Loucy (cell line): Measurements from ENCODE around the gene CTBP2.

Experiments
- H2AFZ ChIP-seq: fragments of 200-600 bp; sonication (generic); 2 replicates; pipeline ENCODE4 v1.6.0; 2016; ENCODE audit warnings: antibody characterized with exemption, mild to moderate bottlenecking, low read length, moderate library complexity
- H3F3A ChIP-seq: fragments of 200-600 bp; 2 replicates; pipeline ENCODE4 v1.6.0; 2016; ENCODE audit warnings: antibody characterized with exemption, low read depth, mild to moderate bottlenecking
- H3K27me3 ChIP-seq: fragments of 200-600 bp; sonication (generic); 2 replicates; pipeline ENCODE4 v1.6.1; 2014; ENCODE audit warnings: low read length, mild to moderate bottlenecking; ENCODE audit not compliant: insufficient read depth, poor library complexity, severe bottlenecking
- H3K36me3 ChIP-seq: fragments of 200-600 bp; sonication (generic); 2 replicates; pipeline ENCODE4 v1.6.1; 2016; ENCODE audit warnings: low read length; ENCODE audit not compliant: insufficient read depth
- H3K4me1 ChIP-seq: fragments of 200-600 bp; sonication (generic); 2 replicates; pipeline ENCODE4 v1.5.1; 2014; ENCODE audit warnings: low read length, mild to moderate bottlenecking; ENCODE audit not compliant: insufficient read depth, poor library complexity, severe bottlenecking
- H3K4me2 ChIP-seq: fragments of 200-600 bp; sonication (generic); 2 replicates; pipeline ENCODE4 v1.6.0; 2014; ENCODE audit warnings: antibody characterized with exemption, low read length, low read depth, mild to moderate bottlenecking; ENCODE audit not compliant: poor library complexity, severe bottlenecking
- H3K4me3 ChIP-seq: fragments of 200-600 bp; sonication (generic); 2 replicates; pipeline ENCODE4 v1.5.1; 2014; ENCODE audit warnings: low read length, mild to moderate bottlenecking, mixed read lengths; ENCODE audit not compliant: poor library complexity, severe bottlenecking
- H3K79me2 ChIP-seq: fragments of 200-600 bp; sonication (generic); 2 replicates; pipeline ENCODE4 v1.6.1; 2014; ENCODE audit warnings: low read length; ENCODE audit not compliant: insufficient read depth
- H3K9ac ChIP-seq: fragments of 200-600 bp; sonication (generic); 2 replicates; pipeline ENCODE4 v1.6.0; 2014; ENCODE audit warnings: mild to moderate bottlenecking, low read depth, low read length, moderate library complexity; ENCODE audit not compliant: poor library complexity, severe bottlenecking
- H3K9me2 ChIP-seq: fragments of 200-600 bp; sonication (generic); replicated peaks from 2 replicates; pipeline ENCODE4 v1.6.1; 2016; ENCODE audit warnings: low read depth, low read length, mixed read lengths
- H3K9me3 ChIP-seq: fragments of 200-600 bp; sonication (generic); 2 replicates; pipeline ENCODE4 v1.6.1; 2014; ENCODE audit warnings: mild to moderate bottlenecking, antibody characterized with exemption, low read length, low read depth; ENCODE audit not compliant: insufficient read depth
- H4K20me1 ChIP-seq: fragments of 200-600 bp; sonication (generic); 2 replicates; pipeline ENCODE4 v1.6.0; 2014; ENCODE audit warnings: antibody characterized with exemption, low read length, mild to moderate bottlenecking; ENCODE audit not compliant: insufficient read depth, poor library complexity, severe bottlenecking
- CTCF ChIP-seq: fragments of 200-600 bp; sonication (generic); conservative IDR thresholded peaks from 2 replicates; pipeline ENCODE4 v1.5.1; 2014; ENCODE audit warnings: mild to moderate bottlenecking, antibody characterized with exemption, low read length
- EZH2phosphoT487 ChIP-seq: fragments of 200-600 bp; IDR thresholded peaks from 2 replicates; pipeline ENCODE4 v1.6.1; 2018; ENCODE audit warnings: antibody characterized with exemption, mild to moderate bottlenecking, moderate library complexity, borderline replicate concordance

Gene CTBP2

GRCh38 chr10:125158275-125158600 is 2.1 kb downstream of the CTBP2 start:
- Histone ChIP-seq H2AFZ (no peak overlapping the region), H3K9me2 (no peaks in the 10 kb centered on the region), H3K27me3 (no peaks in the 10 kb centered on the region), H4K20me1 (no peaks in the 10 kb centered on the region), H3K9me3 (no peaks in the 10 kb centered on the region), H3K4me2 (no peak overlapping the region), H3K9ac (no peak overlapping the region), H3K79me2 (no peaks in the 10 kb centered on the region), H3F3A (no peaks in the 10 kb centered on the region), H3K4me1 (no peaks in the 10 kb centered on the region), H3K36me3 (no peaks in the 10 kb centered on the region), H3K4me3 (no peak overlapping the region)
- no peak for TF ChIP-seq CTCF
- TF ChIP-seq EZH2phosphoT487 = no peak

- Histone ChIP-seq H3F3A (no peaks in the 10 kb centered on the region), H3K4me3 (no peak overlapping the region), H3K9me3 (no peaks in the 10 kb centered on the region), H3K4me2 (no peak overlapping the region), H2AFZ (no peak overlapping the region), H3K4me1 (no peaks in the 10 kb centered on the region), H4K20me1 (no peaks in the 10 kb centered on the region), H3K79me2 (no peaks in the 10 kb centered on the region), H3K27me3 (no peaks in the 10 kb centered on the region), H3K9me2 (no peaks in the 10 kb centered on the region), H3K9ac (no peak overlapping the region), H3K36me3 (no peaks in the 10 kb centered on the region)
- TF ChIP-seq CTCF (no peak), EZH2phosphoT487 (no peak)
Measured at GRCh38 chr10:125157505-125157904, 2.9 kb downstream of the CTBP2 start.

GRCh38 chr10:125156739-125157480 is 3.5 kb downstream of the CTBP2 start:
- no peaks in the 10 kb centered on the region for H3F3A ChIP-seq
- no peaks in the 10 kb centered on the region for H3K27me3 ChIP-seq
- no peak overlapping the region for H2AFZ ChIP-seq
- H3K9ac ChIP-seq = no peak overlapping the region
- H3K79me2 ChIP-seq = no peaks in the 10 kb centered on the region
- no peak overlapping the region for H3K4me2 ChIP-seq
- H3K9me2 ChIP-seq = no peaks in the 10 kb centered on the region
- no peaks in the 10 kb centered on the region for H3K36me3 ChIP-seq
- H3K4me3 ChIP-seq = no peak overlapping the region
- no peaks in the 10 kb centered on the region for H3K4me1 ChIP-seq
- TF ChIP-seq EZH2phosphoT487 (no peak), CTCF (no peak)
- H4K20me1 ChIP-seq = no peaks in the 10 kb centered on the region
- H3K9me3 ChIP-seq = no peaks in the 10 kb centered on the region
